Testis (tissue), 2 donors: ENCODE data around the gene GUCY2D.

Experiments
- POLR2A ChIP-seq: fragments of 450-650 bp; IDR thresholded peaks from one replicate; pipeline ENCODE4 v1.6.1; 2017; ENCODE audit warnings: antibody characterized with exemption, mild to moderate bottlenecking, moderate library complexity
- TF ChIP-seq, protein P1 (sequence below), 3 experiments: fragments of 450-650 bp in 2 of 3; fragments of 200-600 bp in 1 of 3; sonication (generic) in 1 of 3; IDR thresholded peaks; one replicate each; pipeline ENCODE4 v1.5.1; 2016 to 2019; ENCODE audit warnings: antibody characterized with exemption in 3 of 3, mild to moderate bottlenecking in 2 of 3, moderate library complexity in 1 of 3

DNA sequence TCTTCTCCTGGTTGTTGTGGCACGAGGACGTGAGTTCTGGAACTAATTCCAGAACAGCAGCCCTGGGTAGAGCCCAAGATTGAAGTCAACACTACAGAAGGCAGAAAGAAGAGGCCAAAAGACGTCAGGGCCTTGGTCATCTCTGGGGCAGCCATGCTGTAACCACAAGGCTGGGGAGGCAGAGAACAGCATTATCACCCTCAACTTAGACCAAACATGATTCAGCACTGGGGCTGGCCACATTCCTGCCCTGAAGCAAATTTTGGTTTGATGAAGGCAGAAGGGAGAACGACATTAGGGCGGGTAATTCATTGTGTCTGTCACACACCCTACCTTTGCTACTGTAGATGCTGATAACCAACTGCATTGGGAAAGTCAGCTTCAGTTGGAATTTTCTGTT is 26.7 kb downstream of the GUCY2D start:
- TF ChIP-seq POLR2A: no peak
- TF ChIP-seq, protein P1, sequence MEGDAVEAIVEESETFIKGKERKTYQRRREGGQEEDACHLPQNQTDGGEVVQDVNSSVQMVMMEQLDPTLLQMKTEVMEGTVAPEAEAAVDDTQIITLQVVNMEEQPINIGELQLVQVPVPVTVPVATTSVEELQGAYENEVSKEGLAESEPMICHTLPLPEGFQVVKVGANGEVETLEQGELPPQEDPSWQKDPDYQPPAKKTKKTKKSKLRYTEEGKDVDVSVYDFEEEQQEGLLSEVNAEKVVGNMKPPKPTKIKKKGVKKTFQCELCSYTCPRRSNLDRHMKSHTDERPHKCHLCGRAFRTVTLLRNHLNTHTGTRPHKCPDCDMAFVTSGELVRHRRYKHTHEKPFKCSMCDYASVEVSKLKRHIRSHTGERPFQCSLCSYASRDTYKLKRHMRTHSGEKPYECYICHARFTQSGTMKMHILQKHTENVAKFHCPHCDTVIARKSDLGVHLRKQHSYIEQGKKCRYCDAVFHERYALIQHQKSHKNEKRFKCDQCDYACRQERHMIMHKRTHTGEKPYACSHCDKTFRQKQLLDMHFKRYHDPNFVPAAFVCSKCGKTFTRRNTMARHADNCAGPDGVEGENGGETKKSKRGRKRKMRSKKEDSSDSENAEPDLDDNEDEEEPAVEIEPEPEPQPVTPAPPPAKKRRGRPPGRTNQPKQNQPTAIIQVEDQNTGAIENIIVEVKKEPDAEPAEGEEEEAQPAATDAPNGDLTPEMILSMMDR (IDR thresholded peaks at IDR 0.05): no peak
